Measurements from ENCODE around the gene NACA. TPM values are rescaled to one million over a fixed set of nuclear protein-coding genes. Genes with fewer than 3 reads are reported as not detected.

Gene NACA
- total and polyA plus RNA-seq, 2 of the 13 experiments (the other 11 are each of a cell fraction or from before 2014, with no cell fraction given): 799 to 1,700 TPM

DNA sequence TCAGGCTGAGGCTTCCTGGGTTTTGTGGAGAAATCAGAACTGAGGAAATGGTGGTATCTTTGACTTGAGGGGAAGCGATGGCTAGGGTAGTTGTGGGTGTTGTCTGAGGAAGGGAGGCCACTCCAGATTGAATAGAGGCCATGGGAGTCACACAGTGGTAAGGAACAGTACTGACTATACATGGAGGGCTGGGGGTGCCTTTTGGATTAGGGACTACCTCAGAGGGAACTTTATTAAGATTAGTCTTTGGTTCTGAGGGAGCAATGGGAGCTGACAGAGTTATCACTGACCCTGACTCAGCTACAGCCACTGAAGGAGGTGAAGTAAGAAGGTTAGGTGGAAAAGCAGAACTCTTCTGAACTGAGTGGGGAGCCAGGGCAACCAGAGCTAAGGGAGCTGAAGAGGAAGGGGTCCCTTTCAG lies 4.4 kb downstream of the NACA start:
- CTCF ChIA-PET (ENCODE audit: low intra/inter-chr PET ratio, low total read pairs): no interaction called here
- Histone ChIP-seq H3K9me3 (ENCODE audit: low read length) (no peaks in the 10 kb centered on the region), H3K4me2 (ENCODE audit: low read depth, low read length) (peak overlapping the region; percentile 98; the same call in 1 of the 2 replicates), H3K36me3 (replicated peaks in 1 of 2; ENCODE audit: control insufficient read depth in 1 of 2, insufficient read depth in 2 of 2, low read length in 2 of 2) (peaks cover 27 to 53% of the 10 kb centered on the region in 2 experiments), H3K4me3 (replicated peaks in 1 of 3; ENCODE audit: insufficient read depth in 1 of 3, low read depth in 2 of 3, low read length in 3 of 3) (no peak overlapping the region), H3K27me3 (ENCODE audit: control insufficient read depth in 1 of 2, insufficient read depth in 2 of 2, low read length in 2 of 2) (peaks cover 0 to 6% of the 10 kb centered on the region in 2 experiments; a peak in 1 of 5 replicates), H3K79me2 (ENCODE audit: insufficient read depth, low read length) (peaks cover 79% of the 10 kb centered on the region), H3K27ac (ENCODE audit: extremely low read length, insufficient read depth, low read length) (no peak overlapping the region), H4K20me1 (ENCODE audit: insufficient read depth, low read length) (peaks cover 74% of the 10 kb centered on the region), H3K9ac (ENCODE audit: insufficient read depth, low read depth, low read length) (no peak overlapping the region), H2AFZ (ENCODE audit: low read length) (no peak overlapping the region), H3K4me1 (ENCODE audit: insufficient read depth, low read length) (peaks cover 58% of the 10 kb centered on the region)
- FAIRE-seq: no peak
- no peak for TF ChIP-seq ZNF441 (CRISPR knock-in tag; IDR thresholded peaks at IDR 0.05; ENCODE audit: borderline replicate concordance)
- TF ChIP-seq ELF1 (CRISPR knock-in tag; IDR thresholded peaks at IDR 0.05): no peak
- no peak for TF ChIP-seq NONO (IDR thresholded peaks at IDR 0.05)
- no peak for TF ChIP-seq NONO (CRISPR knock-in tag; conservative IDR thresholded peaks at IDR 0.05)
- TF ChIP-seq GTF2F1 (IDR thresholded peaks at IDR 0.05; ENCODE audit: low read length): no peak
- TF ChIP-seq, protein P1, sequence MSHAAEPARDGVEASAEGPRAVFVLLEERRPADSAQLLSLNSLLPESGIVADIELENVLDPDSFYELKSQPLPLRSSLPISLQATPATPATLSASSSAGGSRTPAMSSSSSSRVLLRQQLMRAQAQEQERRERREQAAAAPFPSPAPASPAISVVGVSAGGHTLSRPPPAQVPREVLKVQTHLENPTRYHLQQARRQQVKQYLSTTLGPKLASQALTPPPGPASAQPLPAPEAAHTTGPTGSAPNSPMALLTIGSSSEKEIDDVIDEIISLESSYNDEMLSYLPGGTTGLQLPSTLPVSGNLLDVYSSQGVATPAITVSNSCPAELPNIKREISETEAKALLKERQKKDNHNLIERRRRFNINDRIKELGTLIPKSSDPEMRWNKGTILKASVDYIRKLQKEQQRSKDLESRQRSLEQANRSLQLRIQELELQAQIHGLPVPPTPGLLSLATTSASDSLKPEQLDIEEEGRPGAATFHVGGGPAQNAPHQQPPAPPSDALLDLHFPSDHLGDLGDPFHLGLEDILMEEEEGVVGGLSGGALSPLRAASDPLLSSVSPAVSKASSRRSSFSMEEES (CRISPR knock-in tag; IDR thresholded peaks at IDR 0.05): no peak
- TF ChIP-seq RNF2 (conservative IDR thresholded peaks at IDR 0.05; ENCODE audit: low read depth): no peak
- TF ChIP-seq ZSCAN29 (CRISPR knock-in tag; conservative IDR thresholded peaks at IDR 0.05): no peak
- TF ChIP-seq EEA1 (CRISPR knock-in tag; IDR thresholded peaks at IDR 0.05; ENCODE audit: borderline replicate concordance): no peak
- no peak for TF ChIP-seq MAFG (CRISPR knock-in tag; IDR thresholded peaks at IDR 0.05)
- TF ChIP-seq ZFY (CRISPR knock-in tag; IDR thresholded peaks at IDR 0.05): no peak
- no peak for TF ChIP-seq RXRA (CRISPR knock-in tag; IDR thresholded peaks at IDR 0.05)
- no peak for DNase-seq (ENCODE audit: low spot score)
- in situ Hi-C loops (cut with HindIII; ENCODE audit: extremely low pct_ligation_motif_present, low pct_unique_long_range_greater_than_20kb) (loop anchor here (10.0 kb wide), 1 partner anchor 76 kb away; the partner anchor contains the start of gene ATP5F1B), intact Hi-C loops (cut with micrococcal nuclease; ENCODE audit: unreplicated experiment) (loop anchor here (10.0 kb wide), 1 partner anchor 76 kb away; the partner anchor contains the start of gene ATP5F1B)
- no peak for ATAC-seq
- POLR2A ChIA-PET: interaction anchor here (0.7 to 2.7 kb wide), 3 partner anchors 10 to 33 kb away, joined by 3 to 14 read pairs (median 4); partner anchors contain the start of gene PTGES3
- no TSS peak for BruUV-seq (replicated peaks)
- whole genome bisulfite sequencing (ENCODE audit: low lambda C conversion rate): 100% methylated on average over 1 of the region's 1 CpG
